DOHH2 (cell line): Measurements from ENCODE around the gene TFAP2C.

ENCODE experiments used
- CTCF ChIP-seq: fragments of 200-600 bp; sonication (generic); IDR thresholded peaks from one replicate; pipeline ENCODE4 v1.5.1; 2014; ENCODE audit warnings: antibody characterized with exemption, mild to moderate bottlenecking, low read depth, low read length; ENCODE audit not compliant: poor library complexity, severe bottlenecking
- EZH2phosphoT487 ChIP-seq: fragments of 200-600 bp; sonication (generic); IDR thresholded peaks from 2 replicates; pipeline ENCODE4 v1.6.1; 2017; ENCODE audit warnings: borderline replicate concordance, mild to moderate bottlenecking, antibody characterized with exemption, low read length, moderate library complexity, mixed read lengths

- TF ChIP-seq CTCF (no peak), EZH2phosphoT487 (no peak)
These were observed 27.9 kb upstream of the TFAP2C start for GRCh38 chr20:56601166-56601565.
